ENCODE data around the gene BICDL2.
"Not testable (repeated sequence)": the region's sequence is repeated elsewhere in the genome, so short reads cannot be mapped to it uniquely, and the experiment has no call there.

Gene BICDL2

DNA sequence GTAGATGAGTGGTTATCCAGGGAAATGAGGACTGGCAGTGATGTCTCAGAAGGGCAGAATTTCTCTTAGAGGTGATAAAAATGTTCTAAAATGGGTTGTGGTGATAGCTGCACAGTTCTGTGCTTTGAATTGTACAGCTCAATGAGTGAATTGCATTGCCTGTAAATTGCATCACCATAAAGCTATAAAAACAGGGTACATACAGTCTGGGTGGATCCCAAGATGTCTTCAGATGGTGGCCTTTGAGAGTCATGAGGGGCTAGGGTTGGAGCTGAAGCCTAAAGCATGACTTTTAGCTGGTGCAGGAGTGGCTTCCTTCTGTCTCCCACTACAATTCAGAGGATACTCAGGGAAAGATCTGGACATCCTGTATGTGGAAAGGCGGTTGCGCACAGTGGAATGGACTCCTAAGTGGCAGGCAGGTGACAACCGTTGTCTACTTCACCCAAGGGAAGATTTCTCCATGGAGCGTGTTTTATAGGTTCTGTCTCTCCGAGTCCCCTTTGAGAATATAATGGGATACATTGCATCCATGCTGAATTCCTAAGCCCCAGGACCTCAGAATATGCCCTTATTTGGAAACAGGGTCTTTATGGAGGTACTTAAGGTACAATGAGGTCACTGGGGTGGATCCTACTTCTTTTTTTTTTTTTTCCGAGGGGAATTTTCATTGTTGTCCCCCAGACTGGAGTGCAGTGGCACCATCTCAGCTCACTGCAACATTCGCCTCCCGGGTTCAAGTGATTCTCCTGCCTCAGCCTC lies 27.1 kb upstream of the BICDL2 start:
- no peak for DNase-seq

DNA sequence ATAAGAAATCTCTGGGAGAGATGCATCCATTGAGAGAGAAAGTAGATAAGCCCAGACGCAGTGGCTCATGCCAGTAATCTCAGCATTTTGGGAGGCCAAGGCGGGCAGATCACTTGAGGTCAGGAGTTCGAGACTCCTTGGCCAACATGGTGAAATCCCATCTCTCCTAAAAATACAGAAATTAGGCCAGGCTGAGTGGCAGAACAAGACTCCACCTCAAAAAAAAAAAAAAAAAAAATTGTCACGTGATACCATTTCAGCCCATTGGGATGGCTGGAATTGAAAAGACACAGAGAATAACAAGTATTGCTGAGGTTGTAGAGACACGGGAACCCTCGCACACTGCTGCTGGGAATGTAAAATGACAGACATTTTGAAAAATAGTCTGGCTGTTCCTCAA lies 25.8 kb upstream of the BICDL2 start:
- DNase-seq, result no peak

DNA sequence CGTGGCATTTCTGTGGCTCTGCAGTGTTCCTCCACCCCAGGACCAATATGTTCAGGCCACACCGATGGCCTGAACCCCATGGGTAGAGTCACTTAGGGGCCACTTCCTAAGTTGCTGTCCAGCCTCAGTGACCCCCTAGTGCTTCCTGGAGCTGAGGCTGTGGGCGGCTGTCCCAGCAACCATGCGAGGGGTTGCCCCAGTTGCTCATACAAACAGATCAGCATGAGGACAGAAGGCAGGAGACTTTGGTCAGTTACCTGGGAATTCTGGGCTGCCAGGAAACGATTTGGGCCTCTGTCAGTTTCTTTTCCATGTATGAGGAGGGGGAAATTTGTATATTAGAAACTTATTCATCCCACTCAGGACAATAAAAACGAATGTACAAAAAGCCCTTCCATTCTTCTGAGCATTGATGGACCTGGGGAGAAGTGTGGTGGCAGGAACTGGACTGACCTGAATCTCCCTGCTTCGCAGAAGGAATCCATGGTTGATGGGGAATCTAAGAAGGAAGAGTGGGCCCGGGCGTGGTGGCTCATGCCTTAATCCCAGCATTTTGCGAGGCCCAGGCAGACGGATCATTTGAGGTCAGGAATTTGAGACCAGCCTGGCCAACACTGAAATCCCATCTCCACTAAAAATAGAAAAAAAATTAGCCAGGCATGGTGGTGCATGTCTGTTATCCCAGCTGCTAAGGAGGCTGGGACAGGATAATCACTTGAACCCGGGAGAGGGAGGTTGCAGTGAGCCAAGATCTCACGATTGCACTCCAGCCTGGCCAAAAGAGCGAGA lies 23.8 kb upstream of the BICDL2 start:
- no peak for DNase-seq

DNA sequence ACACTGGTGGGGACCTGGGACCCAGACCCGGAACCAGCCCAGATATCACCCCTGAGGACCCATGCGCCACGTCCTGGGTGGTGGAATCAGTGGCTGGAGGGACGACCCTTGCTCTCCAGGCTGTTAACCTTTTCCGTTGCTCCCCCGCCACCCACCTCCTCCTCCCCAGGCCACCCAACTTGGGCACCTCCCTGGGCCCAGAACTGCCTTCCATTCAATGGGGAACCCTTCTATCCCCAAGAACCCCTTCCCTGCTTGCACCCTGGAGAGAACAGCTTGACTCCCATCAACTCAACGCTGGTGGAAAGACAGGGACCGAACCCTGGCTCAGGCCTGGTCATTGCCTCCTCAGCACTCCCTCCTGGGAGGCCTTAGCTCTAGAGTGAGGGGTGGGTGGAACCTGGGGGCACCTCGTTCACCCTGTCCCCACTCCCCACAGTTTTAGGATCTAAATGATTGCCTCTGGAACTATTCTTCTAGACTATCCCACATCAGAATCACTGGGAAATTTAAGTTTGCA lies 23.0 kb upstream of the BICDL2 start:
- DNase-seq, result no peak

DNA sequence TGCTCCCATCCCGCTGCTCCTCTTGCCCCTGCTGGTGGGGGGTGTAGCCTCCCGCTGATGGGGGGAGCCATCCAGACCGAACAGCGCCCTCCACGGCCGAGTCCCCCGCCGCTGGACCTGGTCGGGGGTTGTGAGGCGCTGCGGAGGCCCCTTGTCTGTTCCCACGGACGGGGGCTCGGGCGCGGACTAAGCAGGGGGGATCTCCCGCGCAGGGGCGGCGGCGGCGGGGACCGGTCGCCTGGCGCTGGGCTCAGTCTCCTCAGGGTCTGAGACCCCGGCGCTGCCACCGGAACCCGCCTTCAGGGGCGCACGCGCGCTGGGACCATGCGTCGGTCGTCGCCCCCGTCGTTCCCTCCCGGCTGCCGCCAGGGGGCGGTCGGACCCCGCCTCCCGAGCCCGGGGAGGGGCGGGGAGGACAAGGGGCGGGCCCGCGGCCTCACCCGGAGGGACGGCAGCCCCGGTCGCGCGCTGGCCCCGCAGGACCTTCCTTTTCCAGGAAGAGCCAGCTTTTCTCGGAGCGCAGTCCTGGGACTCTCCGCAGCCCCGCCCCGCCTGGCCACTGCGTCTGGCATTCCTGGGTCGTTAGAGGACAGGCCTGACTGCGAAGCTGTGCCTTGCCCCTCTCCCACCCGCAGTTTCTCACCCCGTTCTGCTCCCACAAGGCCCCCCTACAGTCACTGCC lies 22.4 kb upstream of the BICDL2 start:
- DNase-seq, result no peak

DNA sequence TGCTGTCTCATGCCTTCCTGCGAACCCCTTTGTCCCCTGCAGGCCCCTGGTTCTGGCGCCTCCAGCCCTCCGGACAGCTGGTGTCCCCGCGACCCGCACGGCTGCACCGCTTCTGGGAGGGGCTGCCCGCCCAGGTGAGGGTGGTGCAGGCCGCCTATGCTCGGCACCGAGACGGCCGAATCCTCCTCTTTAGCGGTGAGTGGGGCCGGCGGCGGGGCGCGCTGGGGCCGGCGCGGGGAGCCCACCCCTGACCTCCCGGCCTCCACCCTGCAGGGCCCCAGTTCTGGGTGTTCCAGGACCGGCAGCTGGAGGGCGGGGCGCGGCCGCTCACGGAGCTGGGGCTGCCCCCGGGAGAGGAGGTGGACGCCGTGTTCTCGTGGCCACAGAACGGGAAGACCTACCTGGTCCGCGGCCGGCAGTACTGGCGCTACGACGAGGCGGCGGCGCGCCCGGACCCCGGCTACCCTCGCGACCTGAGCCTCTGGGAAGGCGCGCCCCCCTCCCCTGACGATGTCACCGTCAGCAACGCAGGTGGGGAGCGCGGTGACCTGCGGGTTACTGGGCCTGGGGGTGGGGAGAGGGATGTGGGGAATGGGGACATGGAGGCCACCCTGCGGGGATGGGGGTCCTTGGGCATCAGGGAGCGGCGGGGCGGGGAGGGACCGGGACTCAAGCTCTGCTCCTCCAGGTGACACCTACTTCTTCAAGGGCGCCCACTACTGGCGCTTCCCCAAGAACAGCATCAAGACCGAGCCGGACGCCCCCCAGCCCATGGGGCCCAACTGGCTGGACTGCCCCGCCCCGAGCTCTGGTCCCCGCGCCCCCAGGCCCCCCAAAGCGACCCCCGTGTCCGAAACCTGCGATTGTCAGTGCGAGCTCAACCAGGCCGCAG lies 21.6 kb upstream of the BICDL2 start:
- no peak for DNase-seq

DNA sequence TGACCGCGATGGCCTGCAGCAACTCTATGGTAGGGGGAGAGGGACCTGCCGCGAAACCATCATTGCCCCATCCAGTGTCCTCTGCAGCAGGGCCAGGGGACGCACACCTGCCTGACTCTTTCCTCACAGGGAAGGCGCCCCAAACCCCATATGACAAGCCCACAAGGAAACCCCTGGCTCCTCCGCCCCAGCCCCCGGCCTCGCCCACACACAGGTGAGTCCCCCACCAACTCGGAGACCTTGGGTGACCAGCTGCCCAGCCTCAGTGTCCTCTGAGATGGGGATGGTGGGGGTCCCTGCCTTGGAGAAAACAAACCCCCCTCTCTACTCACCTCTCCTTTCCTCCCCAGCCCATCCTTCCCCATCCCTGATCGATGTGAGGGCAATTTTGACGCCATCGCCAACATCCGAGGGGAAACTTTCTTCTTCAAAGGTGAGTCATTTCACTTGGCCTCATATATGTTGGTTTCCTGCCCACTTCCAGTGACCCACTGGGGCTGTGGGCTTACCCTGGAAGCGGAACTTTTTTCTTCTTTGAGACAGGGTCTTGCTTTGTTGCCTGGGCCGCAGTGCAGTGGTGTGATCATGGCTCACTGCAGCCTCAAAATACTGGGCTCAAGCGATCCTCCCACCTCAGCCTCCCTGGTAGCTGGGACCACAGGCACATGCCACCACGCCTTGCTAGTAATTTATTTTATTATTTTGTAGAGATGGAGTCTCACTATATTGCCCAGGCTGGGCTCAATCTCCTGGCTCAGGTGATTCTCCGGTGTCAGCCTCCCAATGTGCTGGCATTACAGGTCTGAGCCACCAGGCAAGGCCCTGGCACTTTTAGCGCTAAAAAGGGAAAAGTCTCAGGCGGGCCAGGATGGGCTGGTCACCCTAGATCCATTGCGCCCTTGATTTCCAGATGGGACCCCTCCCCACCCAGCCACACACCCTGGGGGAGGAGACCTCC lies 20.7 kb upstream of the BICDL2 start:
- no peak for DNase-seq

DNA sequence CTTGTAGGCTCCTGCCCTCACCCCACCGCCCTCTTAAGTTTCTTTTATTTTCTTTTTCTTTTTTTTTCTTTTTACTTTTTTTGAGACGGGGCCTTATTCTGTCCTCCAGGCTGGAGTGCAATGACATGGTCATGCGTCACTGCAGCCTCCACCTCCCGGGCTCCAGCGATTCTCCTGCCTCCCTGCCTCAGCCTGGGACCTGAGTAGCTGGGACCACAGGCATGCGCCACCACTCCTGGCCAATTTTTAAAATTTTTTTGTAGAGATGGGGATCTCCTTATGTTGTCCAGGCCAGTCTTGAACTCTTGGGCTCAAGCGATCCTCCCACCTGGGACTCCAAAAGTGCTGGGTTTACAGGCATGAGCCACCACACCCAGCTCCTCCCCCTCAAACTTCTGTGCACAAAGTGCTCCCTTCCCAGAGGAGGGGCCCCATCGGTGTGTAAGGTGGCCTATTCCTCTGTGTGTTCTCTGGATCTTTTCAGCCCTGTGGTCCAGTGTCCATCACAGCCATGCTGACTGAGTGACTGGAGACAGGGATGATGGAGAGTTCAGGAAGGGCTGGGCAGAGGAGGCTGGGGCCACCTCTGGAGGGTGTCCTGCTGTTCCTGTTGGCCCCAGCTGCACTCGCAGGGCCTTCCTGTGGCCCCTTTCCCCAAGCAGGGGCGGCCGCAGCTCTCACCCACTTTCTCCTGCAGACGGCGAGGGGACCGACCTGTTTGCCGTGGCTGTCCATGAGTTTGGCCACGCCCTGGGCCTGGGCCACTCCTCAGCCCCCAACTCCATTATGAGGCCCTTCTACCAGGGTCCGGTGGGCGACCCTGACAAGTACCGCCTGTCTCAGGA lies 19.8 kb upstream of the BICDL2 start:
- DNase-seq, result no peak

DNA sequence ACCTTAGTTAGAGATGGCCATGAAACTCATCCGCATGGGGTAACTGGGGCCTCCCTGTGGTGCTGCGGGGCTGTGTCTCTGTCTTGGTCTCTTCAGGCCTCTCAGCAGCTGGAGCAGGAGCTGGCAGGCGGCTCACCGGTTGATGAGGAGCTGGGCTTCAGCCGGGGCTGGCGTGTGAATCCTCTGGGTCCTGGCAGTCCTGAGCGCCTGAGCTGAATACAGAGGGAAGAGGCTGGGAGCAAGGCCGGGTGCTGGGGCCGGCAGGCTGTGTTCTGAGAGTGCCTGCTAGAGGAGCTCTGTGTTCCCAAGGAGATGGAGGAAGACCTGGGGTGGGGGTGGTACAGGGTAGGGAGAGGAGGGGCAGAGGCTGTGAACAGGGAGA lies 19.0 kb upstream of the BICDL2 start:
- not testable (repeated sequence) for DNase-seq

DNA sequence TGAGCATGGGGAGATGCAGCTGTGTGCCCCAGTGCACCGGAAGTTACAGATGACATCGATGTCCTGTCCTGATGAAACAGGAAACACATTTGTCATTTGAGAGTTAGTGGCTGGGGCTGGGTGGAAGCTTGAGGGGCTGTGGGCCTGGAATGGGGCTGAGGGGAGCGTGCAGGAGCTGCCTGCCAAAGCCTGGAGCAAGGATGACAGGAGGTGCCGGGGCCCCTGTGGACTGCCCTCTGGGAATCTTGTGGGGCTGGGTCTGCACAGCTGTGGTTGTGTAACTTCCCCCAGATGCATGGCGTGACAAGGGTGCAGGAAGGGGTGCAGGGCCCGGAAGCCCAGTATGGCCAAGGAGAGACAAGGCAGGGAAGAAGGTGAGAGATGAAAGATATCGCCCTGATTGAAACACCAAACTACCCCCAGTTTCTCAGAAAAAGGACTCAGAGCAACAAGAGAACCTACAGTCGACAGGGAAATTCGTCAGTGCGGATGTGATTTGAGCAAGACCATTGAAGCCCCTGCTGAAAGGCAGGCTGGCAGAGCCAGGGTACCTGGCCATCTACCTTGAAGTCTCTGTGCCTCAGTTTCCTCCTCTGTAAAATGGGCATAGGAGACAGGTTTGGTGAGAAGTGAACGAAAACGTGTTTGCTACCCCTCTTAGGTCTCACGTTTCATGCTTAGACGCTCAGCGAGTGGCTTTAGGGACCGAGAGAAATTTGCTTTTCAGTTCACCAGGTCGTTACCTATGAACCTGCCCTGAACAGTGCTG lies 18.4 kb upstream of the BICDL2 start:
- no peak for DNase-seq

DNA sequence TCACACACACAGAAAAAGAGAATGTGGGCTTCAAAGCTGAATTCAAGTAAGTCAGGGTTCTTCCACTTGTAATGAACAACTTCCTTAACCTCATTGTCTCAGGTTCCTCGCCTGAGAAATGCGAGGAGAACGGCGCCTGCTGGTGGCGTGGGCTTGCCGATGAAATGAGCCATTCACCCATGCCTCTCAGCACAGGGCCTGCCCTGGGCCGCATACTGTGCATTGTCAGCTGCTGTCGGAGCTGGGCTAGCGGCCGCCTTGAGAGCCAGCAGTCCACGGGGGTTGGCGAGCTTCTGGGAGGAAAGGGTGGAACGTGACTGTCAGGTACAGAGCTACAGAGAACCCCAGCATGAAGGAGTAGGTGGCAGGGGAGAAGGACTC lies 16.6 kb upstream of the BICDL2 start:
- DNase-seq, result not testable (repeated sequence)

DNA sequence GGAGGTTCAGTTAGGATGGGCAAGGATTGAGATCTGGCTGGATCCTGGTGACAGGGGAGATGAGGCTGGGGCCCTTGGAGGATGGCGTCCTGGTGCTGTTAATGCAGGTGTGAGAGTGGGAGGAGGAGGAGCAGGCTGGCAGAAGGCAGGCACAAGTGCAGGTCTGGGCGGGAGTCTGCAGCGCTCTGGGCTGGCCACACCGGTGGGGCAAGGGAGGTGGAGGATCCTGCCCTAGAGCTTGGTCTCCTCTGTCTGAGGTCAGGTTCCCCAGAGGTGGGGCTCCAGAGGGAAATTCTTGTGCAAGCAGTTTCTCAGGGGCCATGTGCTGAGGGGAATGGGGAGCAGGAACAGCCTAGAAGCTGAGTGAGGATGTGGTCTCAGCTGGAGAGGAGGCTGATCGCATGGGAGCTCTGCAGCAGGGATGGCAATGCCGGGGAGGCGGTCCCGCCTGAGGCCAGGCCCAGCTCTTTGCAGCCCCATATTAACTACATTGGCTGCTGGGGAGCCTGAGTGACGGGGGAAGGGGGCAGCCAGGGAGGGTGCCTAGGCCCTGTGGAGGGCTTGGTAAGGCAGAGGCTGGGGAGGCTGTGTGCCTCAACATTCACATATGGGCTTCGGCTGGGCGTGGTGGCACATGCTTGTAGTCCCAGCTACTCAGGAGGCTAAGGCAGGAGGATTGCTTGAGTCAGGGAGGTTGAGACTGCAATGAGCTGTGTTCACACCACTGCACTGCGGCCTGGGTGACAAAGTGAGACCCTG lies 16.0 kb upstream of the BICDL2 start:
- not testable (repeated sequence) for DNase-seq

DNA sequence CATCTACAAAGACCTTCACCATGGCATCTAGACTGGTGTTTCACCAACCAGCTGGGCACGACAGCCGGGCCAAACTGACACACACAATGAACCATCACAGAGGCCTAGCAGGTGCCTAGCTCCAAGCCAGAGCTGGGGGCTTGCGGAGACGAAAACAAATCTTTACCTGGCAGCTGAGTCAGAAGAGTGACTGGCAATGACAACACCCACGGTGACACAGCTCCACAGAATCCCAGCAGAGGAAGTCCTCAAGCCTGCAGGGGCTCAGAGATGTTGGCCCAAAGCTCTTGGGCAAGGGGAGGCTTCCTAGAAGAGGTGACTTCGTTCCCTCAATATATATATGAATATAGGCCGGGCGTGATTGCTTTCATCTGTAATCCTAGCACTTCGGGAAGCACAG lies 14.8 kb upstream of the BICDL2 start:
- no peak for DNase-seq

DNA sequence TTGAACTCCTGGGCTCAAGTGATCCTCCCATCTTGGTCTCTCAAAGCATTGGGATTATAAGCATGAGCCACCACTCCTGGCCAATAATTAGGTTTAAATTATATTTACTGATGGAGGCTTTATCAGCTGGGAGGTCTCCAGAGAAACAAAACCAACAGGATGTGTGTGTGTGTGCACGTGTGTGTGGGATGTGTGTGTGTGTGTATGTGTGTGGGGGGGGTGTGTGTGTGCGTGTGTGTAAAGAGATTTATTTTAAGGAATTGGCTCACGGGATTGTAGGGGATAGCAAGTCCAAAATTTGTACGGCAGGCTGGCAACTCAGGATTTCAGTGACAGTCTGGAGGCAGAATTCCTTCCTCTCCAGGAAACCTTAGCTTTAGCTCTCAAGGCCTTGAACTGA lies 14.3 kb upstream of the BICDL2 start:
- DNase-seq, result no peak

DNA sequence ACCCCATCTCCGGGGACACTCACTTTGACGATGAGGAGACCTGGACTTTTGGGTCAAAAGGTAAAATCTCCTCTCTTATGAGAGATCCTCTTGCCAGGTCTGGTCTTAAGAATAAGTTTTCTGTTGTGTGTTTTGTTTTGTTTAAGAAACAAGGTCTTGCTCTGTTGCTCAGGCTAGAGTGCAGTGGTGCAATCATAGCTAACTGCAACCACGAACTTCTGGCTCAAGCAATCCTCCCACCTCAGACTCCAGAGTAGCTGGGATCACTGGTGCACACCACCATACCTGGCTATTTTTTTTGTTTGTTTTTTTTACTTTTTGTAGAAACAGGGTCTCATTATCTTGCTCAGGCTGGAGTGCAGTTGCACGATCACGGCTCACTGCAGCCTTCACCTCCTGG lies 13.7 kb upstream of the BICDL2 start:
- no peak for DNase-seq

DNA sequence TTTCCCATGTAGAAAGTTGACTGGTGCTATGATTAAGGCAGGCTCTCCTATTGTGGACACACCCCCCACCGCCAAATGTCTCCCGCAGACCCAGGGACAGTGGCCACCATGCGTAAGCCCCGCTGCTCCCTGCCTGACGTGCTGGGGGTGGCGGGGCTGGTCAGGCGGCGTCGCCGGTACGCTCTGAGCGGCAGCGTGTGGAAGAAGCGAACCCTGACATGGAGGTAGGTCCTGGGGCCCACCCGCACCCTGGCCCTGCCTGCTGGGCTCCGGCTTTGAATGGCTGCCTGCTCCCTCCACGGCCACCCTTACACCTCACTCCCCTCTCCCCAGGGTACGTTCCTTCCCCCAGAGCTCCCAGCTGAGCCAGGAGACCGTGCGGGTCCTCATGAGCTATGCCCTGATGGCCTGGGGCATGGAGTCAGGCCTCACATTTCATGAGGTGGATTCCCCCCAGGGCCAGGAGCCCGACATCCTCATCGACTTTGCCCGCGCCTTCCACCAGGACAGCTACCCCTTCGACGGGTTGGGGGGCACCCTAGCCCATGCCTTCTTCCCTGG lies 13.3 kb upstream of the BICDL2 start:
- no peak for DNase-seq

DNA sequence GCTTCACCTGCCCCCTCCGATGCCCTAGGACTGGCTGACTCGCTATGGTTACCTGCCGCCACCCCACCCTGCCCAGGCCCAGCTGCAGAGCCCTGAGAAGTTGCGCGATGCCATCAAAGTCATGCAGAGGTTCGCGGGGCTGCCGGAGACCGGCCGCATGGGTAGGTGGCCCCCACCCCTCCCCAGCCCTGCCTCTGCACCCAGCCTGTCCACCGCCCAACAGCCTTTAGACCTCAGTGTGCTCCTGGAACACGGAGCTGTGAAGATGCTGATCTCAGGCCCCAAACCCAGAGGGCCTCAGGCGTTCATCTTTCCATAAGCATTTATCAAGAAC lies 10.6 kb upstream of the BICDL2 start:
- DNase-seq, result no peak

DNA sequence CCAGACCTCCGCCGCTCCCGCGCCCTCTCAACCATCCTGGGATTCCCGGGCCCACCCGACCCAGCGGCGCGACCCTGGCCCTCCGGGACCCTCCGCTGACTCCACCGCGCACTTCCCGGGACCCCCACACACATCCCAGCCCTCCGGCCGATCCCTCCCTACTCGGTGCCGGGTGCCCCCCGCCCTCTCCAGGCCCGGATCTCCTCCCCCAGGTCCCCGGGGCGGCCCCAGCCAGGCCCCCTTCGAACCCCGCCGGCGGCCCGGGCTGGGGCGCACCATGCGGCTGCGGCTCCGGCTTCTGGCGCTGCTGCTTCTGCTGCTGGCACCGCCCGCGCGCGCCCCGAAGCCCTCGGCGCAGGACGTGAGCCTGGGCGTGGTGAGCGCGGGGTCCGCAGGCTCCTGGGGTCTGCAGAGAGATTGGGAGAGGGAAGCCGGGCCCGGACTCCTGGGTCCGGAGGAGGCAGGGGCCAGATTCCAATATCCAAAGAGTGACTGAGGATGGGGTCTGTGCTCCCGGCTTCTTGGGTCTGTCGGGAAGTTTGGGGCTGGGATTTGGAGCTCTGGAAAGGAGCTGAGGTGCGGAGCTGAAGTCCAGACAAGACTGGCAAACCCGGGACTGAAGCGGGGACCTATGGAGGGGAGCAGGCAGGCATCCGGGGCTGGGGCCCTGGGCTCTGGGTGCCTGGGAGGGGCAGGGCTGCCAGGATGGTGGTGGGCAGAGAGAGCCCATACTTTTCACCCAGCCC lies 10.1 kb upstream of the BICDL2 start:
- no peak for DNase-seq
